Loucy (cell line): ENCODE results near the gene BCAS3.

Source experiments
- H2AFZ ChIP-seq: fragments of 200-600 bp; sonication (generic); 2 replicates; pipeline ENCODE4 v1.6.0; 2016; ENCODE audit warnings: antibody characterized with exemption, mild to moderate bottlenecking, low read length, moderate library complexity
- H3F3A ChIP-seq: fragments of 200-600 bp; 2 replicates; pipeline ENCODE4 v1.6.0; 2016; ENCODE audit warnings: antibody characterized with exemption, low read depth, mild to moderate bottlenecking
- H3K27me3 ChIP-seq: fragments of 200-600 bp; sonication (generic); 2 replicates; pipeline ENCODE4 v1.6.1; 2014; ENCODE audit warnings: low read length, mild to moderate bottlenecking; ENCODE audit not compliant: insufficient read depth, poor library complexity, severe bottlenecking
- H3K36me3 ChIP-seq: fragments of 200-600 bp; sonication (generic); 2 replicates; pipeline ENCODE4 v1.6.1; 2016; ENCODE audit warnings: low read length; ENCODE audit not compliant: insufficient read depth
- H3K4me1 ChIP-seq: fragments of 200-600 bp; sonication (generic); 2 replicates; pipeline ENCODE4 v1.5.1; 2014; ENCODE audit warnings: low read length, mild to moderate bottlenecking; ENCODE audit not compliant: insufficient read depth, poor library complexity, severe bottlenecking
- H3K4me2 ChIP-seq: fragments of 200-600 bp; sonication (generic); 2 replicates; pipeline ENCODE4 v1.6.0; 2014; ENCODE audit warnings: antibody characterized with exemption, low read length, low read depth, mild to moderate bottlenecking; ENCODE audit not compliant: poor library complexity, severe bottlenecking
- H3K4me3 ChIP-seq: fragments of 200-600 bp; sonication (generic); 2 replicates; pipeline ENCODE4 v1.5.1; 2014; ENCODE audit warnings: low read length, mild to moderate bottlenecking, mixed read lengths; ENCODE audit not compliant: poor library complexity, severe bottlenecking
- H3K79me2 ChIP-seq: fragments of 200-600 bp; sonication (generic); 2 replicates; pipeline ENCODE4 v1.6.1; 2014; ENCODE audit warnings: low read length; ENCODE audit not compliant: insufficient read depth
- H3K9ac ChIP-seq: fragments of 200-600 bp; sonication (generic); 2 replicates; pipeline ENCODE4 v1.6.0; 2014; ENCODE audit warnings: mild to moderate bottlenecking, low read depth, low read length, moderate library complexity; ENCODE audit not compliant: poor library complexity, severe bottlenecking
- H3K9me2 ChIP-seq: fragments of 200-600 bp; sonication (generic); replicated peaks from 2 replicates; pipeline ENCODE4 v1.6.1; 2016; ENCODE audit warnings: low read depth, low read length, mixed read lengths
- H3K9me3 ChIP-seq: fragments of 200-600 bp; sonication (generic); 2 replicates; pipeline ENCODE4 v1.6.1; 2014; ENCODE audit warnings: mild to moderate bottlenecking, antibody characterized with exemption, low read length, low read depth; ENCODE audit not compliant: insufficient read depth
- H4K20me1 ChIP-seq: fragments of 200-600 bp; sonication (generic); 2 replicates; pipeline ENCODE4 v1.6.0; 2014; ENCODE audit warnings: antibody characterized with exemption, low read length, mild to moderate bottlenecking; ENCODE audit not compliant: insufficient read depth, poor library complexity, severe bottlenecking
- CTCF ChIP-seq: fragments of 200-600 bp; sonication (generic); conservative IDR thresholded peaks from 2 replicates; pipeline ENCODE4 v1.5.1; 2014; ENCODE audit warnings: mild to moderate bottlenecking, antibody characterized with exemption, low read length
- EZH2phosphoT487 ChIP-seq: fragments of 200-600 bp; IDR thresholded peaks from 2 replicates; pipeline ENCODE4 v1.6.1; 2018; ENCODE audit warnings: antibody characterized with exemption, mild to moderate bottlenecking, moderate library complexity, borderline replicate concordance

Gene BCAS3

GRCh38 chr17:60902399-60902798, 224.7 kb downstream of the BCAS3 start:
- Histone ChIP-seq H3K4me1 (no peaks in the 10 kb centered on the region), H4K20me1 (no peaks in the 10 kb centered on the region), H3K79me2 (no peaks in the 10 kb centered on the region), H2AFZ (no peak overlapping the region), H3K27me3 (no peaks in the 10 kb centered on the region), H3K36me3 (no peaks in the 10 kb centered on the region), H3K4me3 (no peak overlapping the region), H3F3A (no peaks in the 10 kb centered on the region), H3K9me2 (no peaks in the 10 kb centered on the region), H3K9me3 (0 out of 2 replicates have a peak, but pooled peaks cover under 1% of the 10 kb centered on the region), H3K9ac (no peak overlapping the region), H3K4me2 (no peak overlapping the region)
- no peak for TF ChIP-seq CTCF
- TF ChIP-seq EZH2phosphoT487, result no peak

GRCh38 chr17:60904582-60904981, 226.9 kb downstream of the BCAS3 start:
- no peaks in the 10 kb centered on the region for H3K79me2 ChIP-seq
- TF ChIP-seq EZH2phosphoT487 (no peak), CTCF (no peak)
- peaks cover 6% of the 10 kb centered on the region for H3K4me1 ChIP-seq
- H3K36me3 ChIP-seq, result no peaks in the 10 kb centered on the region
- H3F3A ChIP-seq, result no peaks in the 10 kb centered on the region
- H3K9ac ChIP-seq, result no peak overlapping the region
- no peak overlapping the region for H3K4me2 ChIP-seq
- no peaks in the 10 kb centered on the region for H3K27me3 ChIP-seq
- no peak overlapping the region for H2AFZ ChIP-seq
- H3K9me3 ChIP-seq, result no peaks in the 10 kb centered on the region
- H3K4me3 ChIP-seq, result no peak overlapping the region
- H3K9me2 ChIP-seq, result no peaks in the 10 kb centered on the region
- H4K20me1 ChIP-seq, result no peaks in the 10 kb centered on the region

- no peaks in the 10 kb centered on the region for H3K79me2 ChIP-seq
- H3K27me3 ChIP-seq, result no peaks in the 10 kb centered on the region
- no peak overlapping the region for H3K4me2 ChIP-seq
- H2AFZ ChIP-seq, result no peak overlapping the region
- H3K4me3 ChIP-seq, result no peak overlapping the region
- no peak overlapping the region for H3K9ac ChIP-seq
- peaks cover 6% of the 10 kb centered on the region for H3K4me1 ChIP-seq
- no peaks in the 10 kb centered on the region for H3K36me3 ChIP-seq
- no peaks in the 10 kb centered on the region for H3K9me2 ChIP-seq
- TF ChIP-seq CTCF (no peak), EZH2phosphoT487 (no peak)
- no peaks in the 10 kb centered on the region for H4K20me1 ChIP-seq
- no peaks in the 10 kb centered on the region for H3K9me3 ChIP-seq
- H3F3A ChIP-seq, result no peaks in the 10 kb centered on the region
Measured at GRCh38 chr17:60905709-60906108, 228.1 kb downstream of the BCAS3 start.
